ENCODE data around the gene NUP42.

The NUP42 gene, protein sequence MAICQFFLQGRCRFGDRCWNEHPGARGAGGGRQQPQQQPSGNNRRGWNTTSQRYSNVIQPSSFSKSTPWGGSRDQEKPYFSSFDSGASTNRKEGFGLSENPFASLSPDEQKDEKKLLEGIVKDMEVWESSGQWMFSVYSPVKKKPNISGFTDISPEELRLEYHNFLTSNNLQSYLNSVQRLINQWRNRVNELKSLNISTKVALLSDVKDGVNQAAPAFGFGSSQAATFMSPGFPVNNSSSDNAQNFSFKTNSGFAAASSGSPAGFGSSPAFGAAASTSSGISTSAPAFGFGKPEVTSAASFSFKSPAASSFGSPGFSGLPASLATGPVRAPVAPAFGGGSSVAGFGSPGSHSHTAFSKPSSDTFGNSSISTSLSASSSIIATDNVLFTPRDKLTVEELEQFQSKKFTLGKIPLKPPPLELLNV

DNA sequence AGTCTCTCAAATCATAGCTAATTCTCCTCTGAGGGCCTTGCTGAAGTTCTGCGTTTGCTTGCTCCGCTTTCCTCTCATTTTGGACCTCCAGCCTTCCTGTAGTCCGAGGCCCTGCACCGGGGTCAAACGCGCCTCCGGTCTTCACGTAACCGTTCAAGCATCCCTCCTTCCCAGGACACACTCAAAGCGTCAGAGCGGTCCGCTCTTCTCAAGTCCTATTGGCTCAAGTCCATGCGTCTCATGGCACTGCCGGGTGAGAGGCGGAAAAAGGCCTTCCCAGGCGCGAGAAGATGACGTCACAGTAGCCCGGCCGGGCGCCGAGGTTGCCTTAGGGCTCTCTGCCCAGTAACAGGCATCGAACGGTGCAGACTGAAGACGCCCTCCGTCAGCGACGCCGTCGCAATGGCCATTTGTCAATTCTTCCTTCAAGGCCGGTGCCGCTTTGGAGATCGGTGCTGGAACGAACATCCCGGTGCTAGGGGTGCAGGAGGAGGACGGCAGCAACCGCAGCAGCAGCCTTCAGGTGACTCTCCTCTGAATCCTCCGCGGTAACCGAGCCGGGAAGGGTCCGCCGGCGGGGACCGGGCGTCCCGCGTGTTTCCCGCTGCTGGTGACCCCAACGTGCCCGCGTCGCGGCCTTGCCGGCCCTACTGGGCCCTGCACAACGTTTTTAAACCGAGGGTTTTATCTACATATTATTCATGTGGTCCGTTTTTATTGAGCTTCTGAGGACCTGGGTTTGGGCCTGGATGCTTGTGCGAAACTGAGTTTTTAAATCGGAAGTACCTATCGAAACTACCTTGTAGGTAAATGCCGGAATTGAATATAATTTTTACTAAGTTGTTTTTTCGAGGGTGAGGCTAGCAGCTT, at the start of gene NUP42:
TSS of gene NUP42 (plus strand) at position 365 of the 870 bp plus-strand sequence. CDS start at position 403, 38 bp downstream.
- Mint-ChIP-seq H3K4me1 (ENCODE audit: low read depth) (peaks cover 38% of the 10 kb centered on the region), H3K27ac (peak within 1 kb of the TSS; percentile 99), H3K36me3 (peaks cover 5% of the 10 kb centered on the region), H3K4me3 (peak within 1 kb of the TSS; percentile 97), H3K9me3 (ENCODE audit: low read depth) (no peaks in the 10 kb centered on the region), H3K27me3 (no peaks in the 10 kb centered on the region)

GRCh38 chr7:23133797-23134196, 48.1 kb upstream of the NUP42 start:
- Mint-ChIP-seq H3K4me3 (no peak overlapping the region), H3K27ac (no peak overlapping the region), H3K4me1 (ENCODE audit: low read depth) (no peaks in the 10 kb centered on the region), H3K9me3 (ENCODE audit: low read depth) (peaks cover 4% of the 10 kb centered on the region), H3K27me3 (no peaks in the 10 kb centered on the region), H3K36me3 (peaks cover 25% of the 10 kb centered on the region)

DNA sequence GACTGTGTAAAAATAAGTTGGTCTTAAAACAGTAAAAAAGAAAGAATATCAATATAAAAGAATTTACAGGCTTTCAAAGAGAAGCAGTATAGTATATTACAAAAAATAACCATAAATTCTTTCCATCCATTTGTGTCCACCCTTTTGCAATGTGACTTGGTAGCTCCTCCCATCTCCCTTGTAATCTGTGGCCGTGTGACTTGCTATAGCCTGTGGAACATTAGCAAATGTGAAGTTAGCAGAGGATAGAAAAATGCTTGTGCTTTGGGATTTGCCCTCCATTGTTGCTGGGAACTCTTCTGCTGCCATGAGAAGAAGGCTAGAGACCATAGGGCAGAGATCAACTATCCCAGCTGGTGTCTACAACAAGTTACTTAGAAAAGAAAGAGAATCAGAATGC, 46.1 kb upstream of the NUP42 start:
- no peak overlapping the region for H3K27ac Mint-ChIP-seq
- H3K4me3 Mint-ChIP-seq, result no peak overlapping the region
- peaks cover 17% of the 10 kb centered on the region for H3K36me3 Mint-ChIP-seq
- H3K4me1 Mint-ChIP-seq (ENCODE audit: low read depth), result no peaks in the 10 kb centered on the region
- no peaks in the 10 kb centered on the region for H3K27me3 Mint-ChIP-seq
- peaks cover 4% of the 10 kb centered on the region for H3K9me3 Mint-ChIP-seq (ENCODE audit: low read depth)

GRCh38 chr7:23136216-23136615, 45.6 kb upstream of the NUP42 start:
- H3K27ac Mint-ChIP-seq, result no peak overlapping the region
- H3K27me3 Mint-ChIP-seq, result no peaks in the 10 kb centered on the region
- H3K36me3 Mint-ChIP-seq, result peaks cover 18% of the 10 kb centered on the region
- H3K9me3 Mint-ChIP-seq (ENCODE audit: low read depth), result peaks cover 4% of the 10 kb centered on the region
- no peak overlapping the region for H3K4me3 Mint-ChIP-seq
- H3K4me1 Mint-ChIP-seq (ENCODE audit: low read depth), result no peaks in the 10 kb centered on the region

DNA sequence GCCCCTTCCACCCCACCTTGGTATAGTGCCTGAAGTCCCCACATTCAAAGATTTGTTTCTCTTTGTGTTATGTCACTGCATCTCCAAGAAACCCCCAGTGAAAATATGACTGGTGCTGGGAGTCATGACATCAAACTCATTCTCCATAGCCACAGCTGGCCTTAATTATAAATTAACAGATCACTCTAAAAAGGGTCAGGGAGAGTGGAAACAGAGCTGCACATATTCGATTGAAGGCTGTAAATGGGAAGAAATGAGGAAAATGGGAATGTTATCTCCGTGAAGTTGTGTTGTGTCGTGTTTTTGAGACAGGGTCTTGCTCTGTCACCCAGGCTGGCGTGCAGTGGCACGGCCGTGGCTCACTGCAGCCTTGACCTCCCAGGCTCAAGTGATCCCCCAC, 24.2 kb upstream of the NUP42 start:
- Mint-ChIP-seq H3K36me3 (peaks cover 21% of the 10 kb centered on the region), H3K9me3 (ENCODE audit: low read depth) (no peaks in the 10 kb centered on the region), H3K27me3 (no peaks in the 10 kb centered on the region), H3K4me3 (no peak overlapping the region), H3K4me1 (ENCODE audit: low read depth) (no peaks in the 10 kb centered on the region), H3K27ac (no peak overlapping the region)

GRCh38 chr7:23158546-23158945, 23.3 kb upstream of the NUP42 start:
- no peaks in the 10 kb centered on the region for H3K27me3 Mint-ChIP-seq
- H3K4me3 Mint-ChIP-seq, result no peak overlapping the region
- no peaks in the 10 kb centered on the region for H3K9me3 Mint-ChIP-seq (ENCODE audit: low read depth)
- no peaks in the 10 kb centered on the region for H3K4me1 Mint-ChIP-seq (ENCODE audit: low read depth)
- no peak overlapping the region for H3K27ac Mint-ChIP-seq
- peaks cover 19% of the 10 kb centered on the region for H3K36me3 Mint-ChIP-seq

DNA sequence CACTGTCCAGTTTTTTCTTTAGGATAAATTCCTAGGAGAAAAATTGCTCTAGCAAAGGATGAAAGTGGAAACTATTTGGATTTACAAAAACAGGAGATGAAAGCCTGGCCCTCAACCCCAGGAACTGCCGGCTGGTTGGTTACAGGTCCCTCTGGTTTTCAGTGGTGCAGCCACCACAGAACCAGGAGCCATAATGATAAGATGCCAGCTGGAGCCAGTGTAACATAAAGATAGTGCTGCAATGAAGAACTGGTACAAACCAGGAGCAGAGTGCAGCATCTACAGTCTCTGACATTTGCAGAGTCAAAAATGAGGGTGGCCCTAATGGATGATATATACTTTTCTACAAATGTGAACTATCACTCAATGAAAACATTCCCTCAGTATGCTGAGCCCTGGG, 20.4 kb upstream of the NUP42 start:
- Mint-ChIP-seq H3K36me3 (peaks cover 10% of the 10 kb centered on the region), H3K4me3 (no peak overlapping the region), H3K27ac (no peak overlapping the region), H3K4me1 (ENCODE audit: low read depth) (no peaks in the 10 kb centered on the region), H3K9me3 (ENCODE audit: low read depth) (no peaks in the 10 kb centered on the region), H3K27me3 (no peaks in the 10 kb centered on the region)

- Mint-ChIP-seq H3K4me3 (no peak overlapping the region), H3K27ac (no peak overlapping the region), H3K27me3 (no peaks in the 10 kb centered on the region), H3K9me3 (ENCODE audit: low read depth) (no peaks in the 10 kb centered on the region), H3K4me1 (ENCODE audit: low read depth) (no peaks in the 10 kb centered on the region), H3K36me3 (peaks cover 1% of the 10 kb centered on the region)
Measured at GRCh38 chr7:23164846-23165245, 17.0 kb upstream of the NUP42 start.

DNA sequence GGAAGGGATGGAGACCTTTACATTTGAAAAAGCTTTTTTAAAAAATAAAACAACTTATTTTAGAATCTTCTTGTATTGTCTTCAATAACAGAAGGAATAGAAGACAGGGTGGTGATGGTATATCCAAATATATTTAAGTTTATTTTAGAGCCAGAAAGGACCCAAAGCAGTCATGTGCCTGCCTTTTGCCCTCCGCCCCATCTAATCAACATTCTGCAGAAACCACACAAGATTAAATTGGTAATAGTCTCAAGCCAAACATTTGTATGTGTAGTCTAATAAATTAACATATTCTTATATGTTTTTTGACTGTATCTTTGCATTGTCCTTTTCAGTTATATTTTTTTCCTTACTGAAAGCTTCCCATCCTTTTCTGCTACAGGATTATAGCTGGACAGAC, 16.5 kb upstream of the NUP42 start:
- H3K27me3 Mint-ChIP-seq, result no peaks in the 10 kb centered on the region
- H3K4me3 Mint-ChIP-seq, result no peak overlapping the region
- no peak overlapping the region for H3K27ac Mint-ChIP-seq
- no peaks in the 10 kb centered on the region for H3K4me1 Mint-ChIP-seq (ENCODE audit: low read depth)
- H3K36me3 Mint-ChIP-seq, result peaks cover 2% of the 10 kb centered on the region
- H3K9me3 Mint-ChIP-seq (ENCODE audit: low read depth), result no peaks in the 10 kb centered on the region

DNA sequence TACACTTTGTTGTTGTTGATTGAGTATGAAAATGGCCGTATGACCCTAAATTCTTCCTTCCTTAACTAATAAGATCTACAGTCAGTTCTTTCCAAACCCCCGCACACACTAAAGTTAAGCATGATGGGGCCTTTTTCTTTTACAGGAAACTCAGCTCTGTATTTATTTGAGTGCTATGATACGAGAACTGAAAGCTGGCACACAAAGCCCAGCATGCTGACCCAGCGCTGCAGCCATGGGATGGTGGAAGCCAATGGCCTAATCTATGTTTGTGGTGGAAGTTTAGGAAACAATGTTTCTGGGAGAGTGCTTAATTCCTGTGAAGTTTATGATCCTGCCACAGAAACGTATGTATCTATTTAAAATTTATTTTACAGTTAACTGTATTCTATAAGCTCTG, 14.2 kb upstream of the NUP42 start:
- peaks cover 4% of the 10 kb centered on the region for H3K36me3 Mint-ChIP-seq
- H3K4me1 Mint-ChIP-seq (ENCODE audit: low read depth), result no peaks in the 10 kb centered on the region
- H3K4me3 Mint-ChIP-seq, result no peak overlapping the region
- no peaks in the 10 kb centered on the region for H3K9me3 Mint-ChIP-seq (ENCODE audit: low read depth)
- H3K27ac Mint-ChIP-seq, result no peak overlapping the region
- no peaks in the 10 kb centered on the region for H3K27me3 Mint-ChIP-seq

- Mint-ChIP-seq H3K27ac (no peak overlapping the region), H3K4me3 (no peak overlapping the region), H3K27me3 (no peaks in the 10 kb centered on the region), H3K9me3 (ENCODE audit: low read depth) (no peaks in the 10 kb centered on the region), H3K4me1 (ENCODE audit: low read depth) (no peaks in the 10 kb centered on the region), H3K36me3 (peaks cover 4% of the 10 kb centered on the region)
Measured at GRCh38 chr7:23168111-23168885, 13.6 kb upstream of the NUP42 start.

GRCh38 chr7:23175938-23176337, 5.9 kb upstream of the NUP42 start:
- no peak overlapping the region for H3K4me3 Mint-ChIP-seq
- H3K36me3 Mint-ChIP-seq, result peaks cover 2% of the 10 kb centered on the region
- no peaks in the 10 kb centered on the region for H3K27me3 Mint-ChIP-seq
- H3K4me1 Mint-ChIP-seq (ENCODE audit: low read depth), result peaks cover 6% of the 10 kb centered on the region
- H3K27ac Mint-ChIP-seq, result no peak overlapping the region
- no peaks in the 10 kb centered on the region for H3K9me3 Mint-ChIP-seq (ENCODE audit: low read depth)

- H3K4me3 Mint-ChIP-seq, result peak overlapping the region; percentile 97
Measured at GRCh38 chr7:23183279-23184012, 1.6 kb downstream of the NUP42 start.

GRCh38 chr7:23184291-23184690, 2.4 kb downstream of the NUP42 start:
- Mint-ChIP-seq H3K9me3 (ENCODE audit: low read depth) (no peaks in the 10 kb centered on the region), H3K36me3 (peaks cover 9% of the 10 kb centered on the region), H3K27me3 (no peaks in the 10 kb centered on the region), H3K27ac (peak overlapping the region; percentile 41), H3K4me3 (peak overlapping the region; percentile 97), H3K4me1 (ENCODE audit: low read depth) (peaks cover 44% of the 10 kb centered on the region)

More at GRCh38 chr7:23183279-23184012, 1.6 kb downstream of the NUP42 start:
- H3K27me3 Mint-ChIP-seq, result no peaks in the 10 kb centered on the region
- H3K4me1 Mint-ChIP-seq (ENCODE audit: low read depth), result peaks cover 42% of the 10 kb centered on the region
- peak overlapping the region; percentile 41 for H3K27ac Mint-ChIP-seq
- peaks cover 9% of the 10 kb centered on the region for H3K36me3 Mint-ChIP-seq
- no peaks in the 10 kb centered on the region for H3K9me3 Mint-ChIP-seq (ENCODE audit: low read depth)
